H1 (cell line): ENCODE data around the gene COMT.

Source experiments
- ATF2 ChIP-seq: IDR thresholded peaks from 2 replicates; pipeline ENCODE4 v1.6.1; 2012; ENCODE audit warnings: low read length, inconsistent platforms
- CBX5 ChIP-seq: fragments of 300-800, 300-1000 bp; sonication (generic); IDR thresholded peaks from 2 replicates; pipeline ENCODE4 v1.7.1; 2016; ENCODE audit warnings: antibody characterized with exemption, low read length, low read depth
- CEBPB ChIP-seq: IDR thresholded peaks from 2 replicates; pipeline ENCODE4 v1.6.1; 2012; ENCODE audit warnings: low read depth, low read length
- CTCF ChIP-seq, 3 experiments: IDR thresholded peaks; 1 replicate in 2 of 3; 2 replicates in 1 of 3; pipeline versions ENCODE4 v1.5.1 to v1.6.1; 2011; ENCODE audit warnings: low read length in 3 of 3, mild to moderate bottlenecking in 3 of 3, inconsistent platforms in 2 of 3, low read depth in 1 of 3, moderate library complexity in 1 of 3; ENCODE audit not compliant: insufficient read depth in 1 of 3; ENCODE audit errors: control extremely low read depth in 1 of 3
- EP300 ChIP-seq, 2 experiments: IDR thresholded peaks; 1 replicate in 1 of 2; 2 replicates in 1 of 2; pipeline ENCODE4 v1.6.1; 2011 to 2012; ENCODE audit warnings: low read depth in 2 of 2, low read length in 2 of 2, mild to moderate bottlenecking in 2 of 2, borderline replicate concordance in 1 of 2, inconsistent platforms in 1 of 2, moderate library complexity in 1 of 2
- FOSL1 ChIP-seq: IDR thresholded peaks from 2 replicates; pipeline ENCODE4 v1.6.1; 2011; ENCODE audit warnings: mild to moderate bottlenecking, low read depth, low read length, moderate library complexity; ENCODE audit not compliant: insufficient read depth
- GABPA ChIP-seq: IDR thresholded peaks from 2 replicates; pipeline ENCODE4 v1.6.1; 2011; ENCODE audit warnings: mild to moderate bottlenecking, low read length, moderate library complexity, borderline replicate concordance; ENCODE audit not compliant: insufficient read depth
- JUN ChIP-seq: IDR thresholded peaks from 2 replicates; pipeline ENCODE4 v1.6.1; 2011; ENCODE audit warnings: low read depth, mild to moderate bottlenecking, improper control_type of control experiment, low read length
- JUND ChIP-seq: IDR thresholded peaks from 2 replicates; pipeline ENCODE4 v1.6.1; 2011; ENCODE audit warnings: mild to moderate bottlenecking, improper control_type of control experiment, low read length
- POLR2A ChIP-seq, 2 experiments: IDR thresholded peaks; 1 replicate in 1 of 2; 2 replicates in 1 of 2; pipeline ENCODE4 v1.6.1; 2011; ENCODE audit warnings: low read depth in 2 of 2, low read length in 2 of 2, mild to moderate bottlenecking in 2 of 2; ENCODE audit errors: control extremely low read depth in 1 of 2
- RFX5 ChIP-seq: IDR thresholded peaks from 2 replicates; pipeline ENCODE4 v1.6.1; 2011; ENCODE audit warnings: low read depth, low read length, improper control_type of control experiment, borderline replicate concordance
- SP1 ChIP-seq: IDR thresholded peaks from 2 replicates; pipeline ENCODE4 v1.6.1; 2011; ENCODE audit warnings: low read depth, low read length
- TAF1 ChIP-seq: IDR thresholded peaks from 2 replicates; pipeline ENCODE4 v1.6.1; 2011; ENCODE audit warnings: mild to moderate bottlenecking, low read depth, low read length
- TEAD4 ChIP-seq: IDR thresholded peaks from 2 replicates; pipeline ENCODE4 v1.6.1; 2012; ENCODE audit warnings: low read depth, low read length, inconsistent platforms, mixed read lengths

GRCh38 chr22:19911540-19912270, 29.9 kb upstream of the COMT start:
- no peak for TF ChIP-seq CTCF (IDR thresholded peaks at IDR 0.05; ENCODE audit: control extremely low read depth in 1 of 3, insufficient read depth in 1 of 3, low read depth in 1 of 3, low read length in 3 of 3)
- TF ChIP-seq TAF1 = no peak
- no peak for TF ChIP-seq JUN
- TF ChIP-seq FOSL1 = no peak
- TF ChIP-seq TEAD4 = no peak
- TF ChIP-seq RFX5 = no peak
- TF ChIP-seq ATF2 = no peak
- TF ChIP-seq GABPA = no peak
- TF ChIP-seq JUND = no peak
- TF ChIP-seq SP1 = no peak
- no peak for TF ChIP-seq POLR2A (IDR thresholded peaks at IDR 0.05; ENCODE audit: control extremely low read depth in 1 of 2, low read depth in 2 of 2, low read length in 2 of 2)
- no peak for TF ChIP-seq EP300 (IDR thresholded peaks at IDR 0.05; ENCODE audit: borderline replicate concordance in 1 of 2, low read depth in 2 of 2, low read length in 2 of 2)
- no peak for TF ChIP-seq CBX5
- TF ChIP-seq CEBPB = no peak
